SIG-M5 treated with dmso at 0.1 percent for 504 hours (cell line): Measurements from ENCODE around the gene SMAD3.
"Not testable (repeated sequence)": the region's sequence is repeated elsewhere in the genome, so short reads cannot be mapped to it uniquely, and the experiment has no call there.

Experiments used
- DNase-seq: peaks from one replicate; lab custom pipeline; 2025; ENCODE audit not compliant: unreplicated experiment; lab: John Stamatoyannopoulos, UW

The SMAD3 gene

DNA sequence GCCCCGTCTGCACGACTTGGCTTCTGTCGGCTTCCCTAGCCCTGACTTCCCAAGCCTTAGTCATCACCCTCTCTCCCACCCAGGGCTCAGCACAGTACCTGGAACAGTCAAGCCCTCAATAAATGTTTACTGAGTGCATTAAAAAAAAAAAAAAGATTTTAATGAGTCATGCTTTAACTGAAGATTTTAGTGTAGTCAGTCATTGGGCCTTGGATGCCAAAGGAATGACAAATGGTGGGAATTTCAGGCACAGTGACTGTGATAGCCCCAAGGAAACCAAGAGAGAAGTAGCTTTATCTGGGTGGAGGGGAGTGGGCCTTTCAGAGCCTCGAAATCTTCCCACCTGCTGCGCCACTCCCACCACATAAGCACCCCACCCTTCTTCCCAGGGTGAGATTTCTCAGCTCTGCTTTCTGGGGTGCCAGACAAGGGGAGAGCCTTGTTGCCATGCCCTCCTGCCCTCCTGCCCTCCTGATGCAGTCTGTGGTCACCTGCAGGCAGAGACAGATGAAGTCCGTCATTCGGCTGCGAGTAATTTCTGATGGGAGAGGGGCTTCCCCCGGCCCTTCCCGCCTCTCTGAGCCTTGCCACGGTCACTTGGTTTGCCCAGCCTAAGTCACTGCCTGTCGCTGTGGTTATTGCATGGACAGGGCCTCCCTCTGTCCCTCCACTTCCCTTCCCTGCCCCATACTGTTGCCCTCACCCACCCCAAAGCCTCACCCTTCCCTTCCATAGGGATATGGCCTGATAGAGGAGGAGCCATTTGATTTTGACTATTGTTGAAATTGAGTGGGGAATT lies 41.8 kb downstream of the SMAD3 start:
- peak; percentile 38 for DNase-seq

DNA sequence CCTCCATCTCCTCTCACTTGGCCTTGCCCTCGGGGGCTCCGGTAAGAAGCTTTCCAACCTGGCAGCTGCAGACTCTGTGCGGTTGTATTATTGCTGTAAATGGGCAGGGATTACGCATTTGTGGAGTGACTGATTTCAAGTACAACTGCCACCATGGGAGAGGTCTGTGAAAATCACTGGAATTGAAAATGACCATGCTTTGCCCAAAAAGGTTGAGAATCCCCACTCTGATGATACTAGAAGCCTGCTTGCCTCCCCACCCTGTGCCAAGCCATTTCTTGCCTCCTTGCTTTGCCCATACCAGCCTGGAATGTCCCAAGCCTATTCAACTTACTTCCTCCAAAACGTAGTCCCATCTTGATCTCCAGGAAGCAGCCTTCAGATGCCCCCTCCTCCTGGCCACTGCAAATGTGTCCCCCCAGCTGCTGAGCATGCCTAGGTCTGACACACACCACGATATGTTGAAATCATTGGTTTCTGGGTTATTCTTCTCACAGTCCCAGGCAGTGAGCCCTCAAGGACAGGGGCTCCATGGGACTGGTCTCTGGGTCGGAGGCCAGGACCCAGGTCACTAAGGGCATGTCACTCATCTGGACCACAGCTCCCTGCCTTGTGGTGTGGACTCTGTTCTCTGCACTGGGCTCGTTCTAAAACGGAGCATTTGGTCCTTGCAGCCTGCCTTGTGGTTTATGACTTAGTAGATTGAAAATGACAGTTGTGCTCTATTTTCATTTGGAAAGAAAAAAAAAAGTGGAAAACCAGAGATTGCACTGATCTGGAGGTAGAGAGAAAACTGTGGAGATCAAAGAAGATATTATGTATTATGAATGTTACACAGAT lies 42.9 kb downstream of the SMAD3 start:
- peak; percentile 53 for DNase-seq

DNA sequence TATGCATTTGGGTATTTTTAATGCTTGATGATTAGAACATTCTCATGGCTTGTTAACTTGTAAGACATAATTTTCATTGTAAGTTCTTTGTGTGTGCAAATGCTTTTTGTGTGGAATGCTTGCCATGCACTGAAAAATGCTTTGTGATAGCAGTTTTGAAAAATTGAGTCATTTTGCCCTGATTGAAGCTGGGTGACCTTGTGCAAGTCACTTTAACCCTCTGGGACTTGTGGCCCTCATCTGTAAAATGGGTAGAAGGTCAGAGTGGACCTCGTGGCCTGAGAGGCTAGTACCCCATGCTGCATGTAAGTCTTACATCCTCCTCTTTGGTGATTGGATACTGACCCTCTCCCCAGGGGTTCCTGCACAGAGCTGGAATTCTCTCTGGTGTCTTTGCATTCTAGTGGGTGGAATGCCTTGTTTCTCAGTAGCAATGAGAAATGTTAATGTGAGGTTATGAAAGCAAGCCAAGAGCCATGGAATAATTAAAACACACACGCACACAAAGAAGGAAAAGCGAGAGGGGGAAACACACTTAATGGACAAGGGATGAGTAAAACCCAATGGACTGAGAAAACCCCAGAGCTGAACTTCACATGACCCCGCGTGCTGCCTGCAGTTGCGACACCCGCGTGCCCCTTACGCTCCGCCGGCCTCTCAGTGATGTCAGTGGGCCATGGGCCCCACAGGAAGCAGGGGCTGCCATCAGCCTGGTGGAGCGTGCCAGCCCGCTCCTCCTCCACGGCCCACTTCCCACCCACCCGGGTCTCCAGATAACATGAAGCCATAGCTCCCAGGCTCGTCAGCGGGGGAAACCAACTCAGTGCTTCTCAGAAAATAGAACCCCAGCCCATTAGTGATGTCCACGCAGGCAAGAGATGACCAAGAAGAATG lies 44.0 kb downstream of the SMAD3 start:
- peak; percentile 80 for DNase-seq

DNA sequence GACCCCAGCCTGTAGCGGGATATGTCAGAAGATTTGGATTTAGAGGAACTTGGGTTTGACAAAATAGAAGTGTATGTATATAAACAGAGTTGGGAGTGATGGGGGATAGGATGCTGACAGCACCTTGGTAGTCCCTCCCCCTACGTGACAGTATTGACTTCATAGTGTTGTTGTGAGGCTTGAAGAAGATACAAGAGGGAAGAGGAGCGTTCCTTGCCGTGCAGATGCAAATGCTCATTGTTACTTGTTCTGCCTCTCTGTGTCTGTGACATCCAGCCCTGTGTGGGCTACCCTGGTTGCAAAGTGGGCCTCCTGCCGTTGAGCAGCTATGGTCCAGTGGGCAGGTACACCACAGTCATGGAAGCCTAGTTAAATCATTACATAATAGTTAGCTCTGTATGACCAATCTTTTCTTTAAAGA lies 45.0 kb downstream of the SMAD3 start:
- no peak for DNase-seq

DNA sequence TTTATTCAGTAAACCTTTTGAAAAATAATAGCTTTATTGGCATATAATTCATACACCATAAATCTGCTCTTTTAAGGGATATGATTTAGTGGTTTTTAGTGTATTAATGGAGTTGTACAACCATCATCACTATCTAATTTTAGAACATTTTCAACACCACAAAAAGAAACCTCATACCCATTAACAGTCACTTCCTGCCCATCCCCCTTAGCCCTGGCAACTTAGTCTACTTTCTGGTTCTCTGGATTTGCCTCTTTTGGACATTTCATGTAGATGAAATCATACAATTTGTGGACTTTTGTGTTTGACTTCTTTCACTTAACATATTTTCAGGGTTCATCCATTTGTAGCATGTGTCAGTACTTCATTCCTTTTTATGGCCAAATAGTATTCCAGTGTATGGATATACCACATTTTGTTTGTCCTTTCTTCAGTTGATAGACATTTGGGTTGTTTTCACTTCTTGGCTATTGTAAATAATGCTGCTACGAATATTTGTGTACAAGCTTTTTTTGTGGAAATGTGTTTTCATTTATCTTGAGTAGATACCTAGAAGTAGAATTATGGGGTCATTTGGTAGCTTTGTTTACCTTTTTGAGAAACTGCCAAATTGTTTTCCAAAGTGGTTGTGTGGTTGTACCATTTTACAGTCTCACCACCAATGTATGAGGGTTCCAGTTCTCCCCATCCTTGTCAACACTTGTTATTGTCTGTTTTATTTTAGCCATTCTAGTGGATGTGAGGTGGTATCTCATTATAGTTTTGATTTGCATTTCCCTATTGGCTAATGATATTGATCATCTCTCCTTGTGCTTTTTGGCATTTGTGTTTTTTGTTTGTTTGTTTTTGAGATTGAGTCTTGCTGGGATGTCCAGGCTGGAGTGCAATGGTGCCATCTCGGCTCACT lies 45.8 kb downstream of the SMAD3 start:
- DNase-seq = no peak

DNA sequence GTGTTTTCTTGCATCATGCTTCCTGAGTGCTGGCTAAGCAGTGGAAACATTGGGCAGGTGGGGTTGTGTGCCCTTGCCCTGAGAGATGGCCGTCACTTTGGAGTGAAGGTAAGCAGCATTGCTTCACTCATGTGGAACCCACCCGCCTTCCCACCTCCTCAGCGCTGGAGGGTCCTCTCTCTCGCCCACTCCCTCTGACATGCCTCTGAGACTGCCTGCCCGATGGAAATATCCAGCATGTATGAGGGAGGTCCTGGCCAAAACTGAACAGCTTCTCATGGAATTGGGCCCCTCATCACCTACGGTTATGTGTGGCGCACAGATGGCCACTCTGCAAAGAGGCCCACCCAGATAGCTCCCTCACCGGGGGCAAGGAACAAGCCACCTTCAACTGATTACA lies 48.6 kb downstream of the SMAD3 start:
- no peak for DNase-seq

DNA sequence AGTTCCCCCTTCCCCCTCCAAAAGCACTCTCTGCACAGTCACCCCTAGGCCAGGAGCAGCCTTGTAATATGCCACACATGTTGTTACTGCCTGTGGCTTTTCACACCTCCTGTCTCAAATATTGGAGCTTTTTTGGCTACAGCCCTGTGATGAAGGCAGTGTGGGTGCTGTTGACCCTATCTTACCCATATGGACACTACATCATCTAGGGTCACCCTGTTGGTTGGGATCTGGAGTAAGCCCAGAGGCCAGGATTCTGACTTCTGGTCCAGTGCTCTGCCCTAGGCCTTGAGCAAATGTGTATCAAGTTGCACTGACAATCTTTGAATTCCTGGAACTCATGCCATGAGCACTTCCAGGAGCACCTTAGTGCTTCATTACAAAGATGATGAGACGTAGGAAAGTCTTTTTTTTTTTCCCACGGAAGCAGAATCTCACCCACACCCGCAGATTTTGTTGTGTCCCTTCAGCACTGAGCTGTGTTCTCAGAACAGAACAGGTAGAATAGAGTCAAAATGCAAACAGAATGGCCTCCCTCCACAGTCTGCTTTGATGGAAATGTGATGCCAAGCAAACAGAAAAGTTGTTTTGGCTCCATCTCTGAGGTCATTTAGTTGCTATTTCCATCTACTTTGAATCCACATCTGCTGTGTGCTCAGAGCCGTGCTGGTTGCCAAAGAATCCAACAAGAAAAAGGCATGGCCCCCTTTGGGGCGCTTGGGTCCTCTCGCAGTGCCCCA lies 49.6 kb downstream of the SMAD3 start:
- no peak for DNase-seq

DNA sequence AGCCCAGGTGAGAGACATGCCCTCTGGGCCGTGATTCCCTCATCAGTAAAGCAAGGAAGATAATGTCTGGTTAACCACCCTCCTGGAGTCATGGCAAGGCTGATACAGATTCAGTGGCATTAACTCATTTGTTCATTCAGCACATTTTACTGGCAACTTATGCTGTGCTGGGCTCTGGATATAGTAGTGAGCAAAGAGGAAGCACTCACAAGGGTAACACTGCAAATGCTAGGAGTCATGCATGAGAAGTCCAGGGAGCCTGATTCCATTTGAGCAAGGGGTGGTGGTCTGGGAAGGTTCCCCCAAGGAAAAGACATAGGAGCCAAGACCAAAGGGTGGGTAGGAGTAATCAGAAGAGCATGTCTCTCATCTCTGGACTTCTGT lies 50.2 kb downstream of the SMAD3 start:
- no peak for DNase-seq

DNA sequence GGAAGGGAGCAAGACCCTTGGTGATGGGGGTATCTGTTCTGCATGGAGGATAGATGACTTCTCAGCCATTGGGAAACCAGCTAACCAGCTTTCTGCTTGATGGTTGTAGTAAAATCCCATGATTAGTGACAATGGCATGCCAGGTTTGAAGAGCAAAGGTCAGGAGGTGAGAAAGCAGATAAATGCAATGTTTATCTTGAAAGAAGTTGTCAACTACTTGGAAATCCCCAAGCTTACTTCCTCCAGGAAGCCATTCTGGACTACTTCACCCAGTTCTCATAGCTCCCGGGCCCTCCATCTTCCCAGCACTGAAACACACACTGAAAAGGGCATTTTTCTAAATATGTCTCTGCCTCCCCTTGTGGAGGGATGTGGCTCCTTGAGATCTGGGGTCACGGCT lies 51.3 kb downstream of the SMAD3 start:
- no peak for DNase-seq

DNA sequence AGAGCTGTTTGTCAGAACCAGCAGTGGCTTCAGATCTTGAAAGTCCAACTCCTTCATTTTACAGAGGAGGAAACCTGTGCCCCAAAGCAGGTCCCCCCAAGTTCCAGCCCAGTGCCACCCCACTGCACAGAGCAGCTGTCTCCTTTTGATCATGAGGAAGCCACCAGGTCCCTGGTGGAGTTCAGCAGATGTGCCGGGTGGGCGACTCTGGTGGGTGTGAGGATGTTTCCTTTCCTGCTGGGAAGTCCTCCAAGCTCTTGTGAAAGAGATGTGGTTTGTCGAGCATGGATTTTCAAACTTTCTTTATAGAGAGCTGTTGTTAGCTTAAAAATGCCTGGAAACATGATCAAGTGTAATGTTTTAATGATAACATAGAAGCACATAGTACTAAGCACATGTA lies 52.0 kb downstream of the SMAD3 start:
- DNase-seq = no peak

DNA sequence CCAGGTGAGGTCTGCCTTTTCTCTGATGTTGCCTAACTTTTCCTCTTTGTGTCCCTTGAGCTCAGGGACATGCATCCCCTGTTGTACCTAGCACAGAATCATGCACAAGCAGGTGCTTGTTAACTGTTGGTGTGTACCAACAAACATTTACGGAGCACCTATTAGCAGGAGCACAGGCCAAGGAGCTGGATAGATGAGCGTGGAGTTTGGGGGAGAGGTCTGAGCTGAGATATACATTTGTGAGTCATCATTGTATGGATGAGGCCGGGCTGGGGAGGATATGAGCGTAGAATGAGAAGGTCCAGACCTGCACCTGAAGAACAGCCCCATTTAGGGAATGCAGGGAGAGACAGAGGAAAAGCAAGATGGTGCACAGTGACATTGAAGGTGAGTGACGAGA lies 53.4 kb downstream of the SMAD3 start:
- DNase-seq = no peak

DNA sequence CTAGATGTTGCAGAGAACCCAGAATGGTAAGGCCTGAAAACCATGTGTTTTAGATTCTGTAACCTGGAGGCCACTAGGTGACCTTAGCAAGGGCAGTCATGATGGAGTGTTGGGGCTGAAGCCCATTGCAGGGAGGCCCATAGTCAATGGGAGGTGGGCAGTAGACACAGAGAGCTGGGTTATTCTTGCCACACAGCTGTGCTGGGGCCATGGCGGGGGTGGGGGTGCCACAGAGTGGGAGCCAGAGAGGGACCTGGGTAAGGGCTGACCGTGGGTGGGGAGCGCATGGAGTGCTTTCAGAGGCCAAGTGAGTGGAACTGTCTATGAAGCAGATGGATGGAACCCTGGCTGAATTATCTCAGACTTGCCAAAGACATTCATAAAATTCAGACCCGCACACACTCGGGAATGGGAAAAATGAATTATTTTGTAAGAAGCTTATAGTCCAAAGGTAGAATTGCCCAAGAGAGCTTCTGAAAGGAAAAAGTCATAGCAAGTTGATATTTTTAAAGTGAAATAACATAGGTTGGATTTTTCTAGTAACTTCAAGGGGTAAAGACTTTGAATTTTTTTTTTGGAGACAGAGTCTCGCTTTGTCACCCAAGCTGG lies 53.9 kb downstream of the SMAD3 start:
- no peak for DNase-seq

DNA sequence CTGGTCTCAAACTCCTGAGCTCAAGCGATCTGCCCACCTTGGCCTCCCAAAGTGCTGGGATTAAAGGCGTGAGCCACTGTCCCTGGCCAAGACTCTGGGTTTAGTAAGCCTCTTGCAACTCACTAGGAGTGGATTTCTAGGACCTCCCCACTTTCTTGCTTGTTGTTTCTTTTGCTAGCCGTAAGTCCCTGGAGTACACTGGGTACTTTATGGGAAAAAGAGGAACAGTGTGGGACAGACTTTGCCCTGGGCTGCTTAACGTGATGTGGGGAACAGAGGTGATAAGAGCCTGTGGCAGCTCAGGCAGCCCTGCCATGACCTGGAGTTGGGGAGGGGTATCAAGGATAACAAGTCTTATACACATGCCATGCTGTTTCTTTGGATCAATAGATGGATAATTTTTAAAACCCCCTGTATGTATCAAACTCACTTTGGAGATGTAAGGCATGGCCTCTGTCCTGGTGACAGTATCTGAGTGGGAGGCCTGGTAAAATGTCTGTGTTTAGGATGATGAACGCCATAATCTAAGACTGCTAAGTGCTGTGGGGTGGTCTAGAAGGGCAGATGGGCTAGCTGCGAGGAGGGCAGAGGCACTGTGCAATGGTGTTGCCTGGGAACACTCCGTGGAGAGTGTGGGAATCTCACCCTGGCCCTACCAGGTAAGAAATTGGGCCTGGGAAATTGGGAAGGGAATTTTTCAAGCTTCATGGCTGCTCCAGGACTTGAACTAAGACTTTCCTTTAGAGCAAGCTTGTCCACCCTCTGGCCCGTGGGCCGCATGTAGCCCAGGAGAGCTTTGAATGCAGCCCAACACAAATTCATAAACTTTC lies 54.8 kb downstream of the SMAD3 start:
- no peak for DNase-seq

DNA sequence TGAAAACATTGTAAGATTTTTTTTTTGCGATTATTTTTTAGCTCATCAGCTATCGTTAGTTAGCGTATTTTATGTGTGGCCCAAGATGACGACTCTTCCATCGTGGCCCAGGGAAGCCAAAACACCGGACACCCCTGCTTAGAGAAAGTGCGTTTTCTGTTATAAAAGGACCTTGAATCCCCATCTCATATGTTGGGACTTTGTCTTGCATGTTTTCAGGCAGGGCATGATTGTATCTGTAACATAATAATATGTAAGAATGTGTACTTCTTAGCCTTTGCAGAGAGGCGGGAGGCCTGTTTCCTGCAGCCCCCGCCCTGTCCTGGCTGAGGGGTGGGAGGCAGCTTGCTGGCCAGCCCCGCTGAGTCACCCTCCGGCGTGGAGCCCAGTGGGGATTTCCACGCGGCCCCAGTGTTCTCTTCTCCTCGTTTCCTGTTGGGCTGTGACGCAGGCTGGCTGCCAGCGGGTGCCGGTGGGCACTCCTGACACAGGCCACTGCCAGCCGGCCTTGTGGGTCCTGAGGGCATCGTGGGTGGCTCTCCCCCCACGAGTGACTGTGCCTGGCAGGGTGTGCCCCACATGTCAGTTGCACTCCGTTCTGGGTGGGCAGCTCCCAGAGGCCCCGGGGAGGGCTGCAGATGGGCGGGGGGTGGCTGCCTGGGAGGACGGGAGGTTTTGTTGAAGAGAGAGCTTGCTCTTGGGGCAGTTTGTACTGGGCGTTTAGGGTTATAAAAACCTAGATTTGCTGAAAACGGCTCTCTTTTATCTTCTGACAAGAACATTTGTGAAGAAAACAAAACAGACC lies 55.6 kb downstream of the SMAD3 start:
- DNase-seq = no peak

DNA sequence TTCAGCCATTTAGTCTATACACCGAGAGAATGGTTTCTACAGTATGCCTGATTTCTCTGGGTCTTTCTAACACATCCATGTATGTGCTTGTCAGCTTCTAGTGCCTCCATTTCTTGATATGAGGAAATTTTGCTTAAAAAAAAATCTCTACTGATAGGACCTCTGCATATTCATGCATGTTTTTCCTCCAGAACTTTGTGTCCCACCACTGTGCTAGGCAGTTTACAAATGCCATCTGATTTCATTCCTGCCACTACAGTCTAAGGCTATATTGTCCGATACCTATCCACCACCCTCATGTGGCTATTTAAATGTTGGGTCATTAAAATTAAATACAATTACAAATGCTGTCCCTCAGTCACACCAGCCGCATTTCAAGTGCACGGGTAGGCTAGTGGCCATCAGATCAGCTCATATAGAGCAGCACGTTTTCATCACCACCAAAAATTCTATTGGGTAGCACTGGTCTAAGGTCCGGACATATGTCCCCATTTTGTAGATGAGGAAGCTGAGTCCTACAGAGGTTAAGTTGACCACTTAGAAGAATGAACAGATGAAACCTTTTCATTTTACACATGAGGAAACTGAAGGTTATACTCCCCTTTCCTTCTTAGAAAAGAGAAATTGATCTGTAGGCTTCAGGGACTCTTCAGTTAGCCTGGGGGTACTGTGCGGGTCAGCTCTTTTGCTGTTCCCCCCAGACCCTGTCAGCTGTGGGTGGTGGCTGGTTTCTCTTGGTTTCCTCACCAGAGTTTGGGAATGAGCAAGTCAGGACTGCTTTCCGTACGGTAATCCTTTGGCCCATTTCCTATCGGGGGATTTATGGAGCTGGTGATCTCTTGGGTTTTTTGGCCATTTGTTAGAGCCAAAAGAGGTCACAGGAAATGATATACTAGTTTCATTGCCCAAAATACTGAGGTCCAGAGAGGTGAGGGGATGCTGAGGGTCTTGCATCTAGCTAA lies 56.5 kb downstream of the SMAD3 start:
- DNase-seq = no peak

DNA sequence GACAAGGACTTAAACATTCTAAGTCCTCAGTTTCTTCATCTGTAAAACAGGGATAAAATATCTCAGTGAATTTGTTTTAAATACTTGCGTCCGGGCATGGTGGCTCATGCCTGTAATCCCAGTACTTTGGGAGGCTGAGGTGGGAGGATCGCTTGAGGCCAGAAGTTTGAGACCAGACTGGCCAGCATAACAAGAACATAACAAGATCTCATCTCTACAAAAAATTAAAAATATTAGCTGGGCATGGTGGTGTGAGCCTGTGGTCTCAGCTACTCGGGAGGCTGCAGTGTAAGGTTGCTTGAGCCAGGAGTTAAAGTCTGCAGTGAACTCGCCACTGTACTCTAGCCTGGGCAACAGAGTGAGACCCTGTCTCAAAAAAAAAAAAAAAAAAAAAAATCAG lies 57.4 kb downstream of the SMAD3 start:
- DNase-seq = not testable (repeated sequence)
